ENCODE data around the gene ACP4.

Gene ACP4

GRCh38 chr19:50823389-50824042 lies 33.3 kb downstream of the ACP4 start, which contains the start of gene KLK1:
Gene KLK1, minus strand, starts transcription at chr19:50823787. Its CDS starts 39 bp downstream, at chr19:50823748.
- no peak for DNase-seq

DNA sequence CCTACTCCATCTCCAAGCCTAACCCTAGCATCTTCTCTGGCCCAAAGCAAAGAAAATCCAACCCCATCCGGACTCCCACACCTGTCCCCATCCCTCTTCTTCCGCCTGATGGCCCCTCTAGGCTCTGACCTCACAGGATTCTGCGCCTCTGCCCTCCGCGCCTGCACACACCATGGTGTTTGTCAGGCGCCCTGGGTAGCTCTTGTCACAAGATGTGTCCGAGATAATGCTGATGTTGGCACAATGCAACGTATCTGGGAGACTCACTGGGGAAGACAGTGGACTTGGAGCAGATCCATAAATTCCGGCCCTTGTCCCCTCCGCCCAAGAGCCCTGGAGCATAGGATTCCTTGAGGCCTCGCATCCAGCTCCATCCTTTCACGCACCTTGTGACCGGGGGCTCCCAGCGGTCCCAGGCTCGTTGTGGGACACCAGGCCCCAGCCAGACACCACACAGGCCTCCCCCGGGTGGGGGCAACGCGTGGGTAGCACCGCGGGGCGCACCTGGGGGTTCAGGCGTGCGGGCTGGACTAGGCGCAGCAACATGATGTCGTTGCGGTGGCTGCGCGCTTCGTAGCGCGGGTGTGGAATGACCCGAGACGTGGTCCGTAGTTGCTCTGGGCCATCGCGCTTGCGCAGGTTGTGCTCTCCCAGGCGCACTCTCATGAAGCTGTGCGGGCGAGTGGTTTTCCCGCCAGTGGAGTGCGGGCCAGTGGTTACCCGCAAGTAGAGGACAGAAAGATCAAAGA lies 36.5 kb downstream of the ACP4 start:
- no peak for DNase-seq

DNA sequence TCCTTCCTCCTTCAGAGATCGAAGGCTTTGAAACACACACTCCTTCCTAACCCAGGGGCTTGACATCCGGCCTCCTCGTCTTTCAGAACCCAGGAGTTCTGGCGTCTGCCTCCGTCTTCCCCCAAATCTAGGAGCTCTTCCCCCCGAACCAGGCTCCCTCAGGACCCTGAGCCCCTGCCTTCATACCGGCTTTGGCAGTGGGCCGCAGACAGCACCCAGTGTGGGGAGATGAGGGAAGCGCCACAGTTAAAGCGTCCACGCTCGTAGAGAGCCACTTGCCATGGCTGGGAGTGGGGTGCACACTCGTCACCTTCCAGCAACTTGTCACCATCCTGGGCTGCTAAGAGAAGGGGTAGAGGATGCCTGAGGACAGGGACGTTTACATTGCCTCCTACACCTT lies 37.3 kb downstream of the ACP4 start:
- no peak for DNase-seq

DNA sequence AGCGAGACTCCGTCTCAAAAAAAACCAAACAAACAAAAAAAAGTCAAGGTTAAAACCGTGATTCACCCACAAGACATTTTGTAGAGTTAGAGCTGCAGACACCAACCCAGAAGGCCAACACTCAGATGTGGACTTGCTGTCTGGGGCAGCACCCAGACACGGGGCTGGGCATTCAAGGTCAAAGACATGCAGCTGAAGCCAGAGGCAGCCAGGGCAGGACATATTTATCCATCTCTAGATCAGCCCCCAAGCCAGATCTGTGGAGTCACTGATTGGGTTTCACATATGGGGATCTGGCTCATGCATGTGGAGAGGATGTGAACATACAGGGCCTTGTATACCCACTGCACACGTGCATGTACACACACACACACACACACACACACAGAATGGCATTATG lies 39.6 kb downstream of the ACP4 start:
- DNase-seq, result no peak

DNA sequence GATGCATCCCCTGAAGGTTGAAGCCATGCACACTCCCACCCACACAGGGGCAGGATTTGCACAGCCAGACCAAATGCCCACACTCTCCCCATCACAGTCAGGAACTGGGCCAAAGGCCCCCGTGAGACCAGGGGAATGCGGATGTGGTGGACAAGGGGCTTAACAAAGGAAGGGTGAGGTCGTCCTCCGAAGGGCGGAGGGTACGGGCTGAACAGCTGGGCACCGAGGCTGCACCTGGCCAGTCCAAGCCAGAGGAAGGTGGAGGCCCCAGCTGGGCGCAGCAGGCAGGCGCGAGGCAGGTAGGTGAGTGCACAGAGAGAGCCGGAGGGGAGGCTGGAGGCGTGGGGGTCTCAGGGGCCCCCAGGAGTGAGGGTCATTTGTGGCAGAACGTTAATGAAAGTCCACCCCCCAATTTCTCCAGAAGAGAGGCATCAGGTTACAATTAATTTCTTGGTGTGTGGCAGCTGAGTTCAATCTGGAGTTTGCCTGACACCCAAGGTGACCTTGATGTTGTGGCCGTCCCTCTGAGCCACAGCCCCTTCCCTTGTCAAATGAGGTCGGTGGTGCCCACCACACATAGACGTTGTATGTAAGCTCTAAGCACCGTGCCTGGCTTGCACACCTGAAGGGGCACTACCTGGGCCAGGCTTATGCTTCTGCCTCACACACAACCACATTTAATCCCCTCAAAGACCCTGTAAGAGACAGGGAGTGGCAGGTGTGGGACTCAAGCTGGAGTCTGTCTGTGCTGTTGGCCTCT lies 40.2 kb downstream of the ACP4 start:
- DNase-seq, result no peak

DNA sequence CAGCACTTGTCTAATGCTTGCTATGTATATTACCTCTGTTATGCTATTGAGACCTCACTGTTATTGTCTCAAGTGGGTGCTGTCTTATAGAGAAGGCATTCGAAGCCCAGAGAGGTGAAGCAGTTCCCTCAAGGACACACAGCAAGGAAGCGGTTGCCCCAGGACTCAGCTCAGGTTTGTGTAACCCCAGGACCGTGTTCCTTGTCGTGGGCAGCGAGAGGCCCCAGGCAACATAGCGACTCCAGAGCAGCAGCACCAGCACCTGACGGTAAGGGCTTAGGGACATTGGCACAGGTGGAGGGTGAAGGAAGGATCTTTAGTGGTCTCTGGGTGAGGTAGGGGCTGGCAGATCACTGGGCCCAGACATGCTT lies 40.8 kb downstream of the ACP4 start:
- DNase-seq, result no peak

DNA sequence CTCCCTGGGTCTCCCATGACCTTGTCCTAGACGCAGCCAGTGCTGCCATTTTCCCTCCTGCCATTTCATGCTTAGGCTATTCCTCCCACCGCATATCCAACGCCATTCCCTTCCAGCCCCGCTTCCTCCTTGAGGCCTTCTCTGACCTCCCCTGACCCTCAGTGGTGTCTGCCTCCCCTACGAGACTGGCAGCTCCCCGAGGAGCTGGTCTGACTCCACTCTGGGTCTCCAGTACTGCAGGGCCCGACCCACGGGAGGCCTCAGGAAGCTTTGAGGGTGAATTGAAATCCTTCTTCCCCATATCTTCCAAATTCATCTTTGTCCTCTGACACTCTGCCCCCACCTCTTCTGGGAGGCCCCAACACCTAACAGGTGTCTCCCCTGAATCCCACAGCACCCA lies 42.5 kb downstream of the ACP4 start:
- DNase-seq, result no peak

GRCh38 chr19:50833117-50833801 lies 43.0 kb downstream of the ACP4 start, which contains the start of gene KLK15:
Gene KLK15, minus strand, starts transcription at chr19:50833574. Its CDS starts 2,082 bp downstream, at chr19:50831492.
- DNase-seq, result no peak

GRCh38 chr19:50833802-50834167 lies 43.6 kb downstream of the ACP4 start:
- DNase-seq, result no peak

- no peak for DNase-seq
These were observed 45.0 kb downstream of the ACP4 start for GRCh38 chr19:50835103-50835784.

- DNase-seq, result peak; percentile 53 to 68
These were observed 45.7 kb downstream of the ACP4 start for GRCh38 chr19:50835785-50836542.

DNA sequence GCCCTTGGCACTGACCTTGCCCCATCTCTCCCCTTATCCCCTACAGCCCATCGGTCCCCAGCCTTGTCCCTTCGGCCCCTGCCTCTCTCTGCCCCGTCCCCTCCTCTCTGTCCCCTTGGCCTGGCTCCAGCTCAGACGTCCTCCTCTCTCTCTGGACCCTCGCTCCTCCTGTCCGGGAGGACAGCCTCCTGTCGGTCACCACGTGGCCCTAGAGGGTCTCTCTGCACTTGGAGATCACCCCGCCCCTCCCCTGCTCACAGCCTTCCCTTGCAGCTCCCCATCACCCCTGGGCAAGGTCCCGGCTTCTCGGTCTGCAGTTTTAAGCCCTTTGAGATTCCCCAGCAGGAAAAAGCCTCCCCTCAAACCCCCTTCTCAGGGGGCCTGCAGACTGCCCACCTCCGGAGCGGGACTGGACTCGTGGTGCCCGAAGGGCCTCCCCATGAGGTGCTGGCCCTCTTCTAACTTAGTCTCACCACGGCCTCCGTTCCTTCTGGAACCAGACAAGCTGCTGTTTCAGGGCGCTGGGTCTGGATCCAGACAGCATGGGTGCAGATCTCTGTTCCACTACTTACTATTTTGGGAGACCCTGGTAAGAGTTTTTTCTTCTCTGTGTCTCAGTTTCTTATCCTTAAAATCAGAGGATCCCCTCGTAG lies 46.5 kb downstream of the ACP4 start:
- DNase-seq, result no peak

DNA sequence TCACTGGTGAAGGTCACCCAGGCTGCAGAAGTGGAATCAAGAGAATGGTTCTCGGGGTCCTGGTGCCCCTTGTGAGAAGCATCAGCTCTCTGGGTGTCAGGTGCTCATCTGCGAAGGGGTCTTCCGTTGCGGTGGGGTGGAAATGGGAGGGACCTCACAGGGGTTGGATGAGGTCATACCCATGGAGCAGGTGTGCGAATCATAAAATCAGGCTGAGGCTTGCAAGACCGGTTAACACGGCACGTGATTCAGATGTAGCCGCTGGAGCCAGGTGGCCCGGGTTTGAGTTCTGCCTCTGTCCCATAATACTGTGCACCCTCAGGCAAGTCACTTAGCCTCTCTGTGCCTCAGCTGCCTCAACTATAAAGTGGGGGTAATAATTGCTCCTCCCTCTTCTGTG lies 47.1 kb downstream of the ACP4 start:
- DNase-seq, result no peak

GRCh38 chr19:50838239-50838638 lies 48.0 kb downstream of the ACP4 start:
- no peak for DNase-seq

GRCh38 chr19:50839712-50840655 lies 49.8 kb downstream of the ACP4 start:
- no peak for DNase-seq

DNA sequence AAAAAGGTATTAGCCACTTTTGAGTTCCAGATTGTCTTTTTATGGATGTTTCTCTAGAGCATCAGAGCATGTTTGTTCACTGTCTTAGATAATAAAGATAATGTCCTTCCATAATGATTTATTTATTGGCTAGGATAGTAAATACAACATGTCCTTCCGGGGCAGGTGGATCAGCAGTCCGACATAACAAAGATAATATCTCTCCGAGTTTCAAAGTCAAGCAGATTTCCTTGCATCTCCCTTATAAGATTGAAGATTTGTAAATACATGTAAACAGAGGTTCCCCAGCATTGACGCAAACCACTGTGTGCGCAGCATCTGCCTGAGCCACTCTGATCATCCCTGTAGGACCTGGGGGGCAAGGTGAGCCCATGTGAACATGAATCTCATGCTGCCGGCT lies 51.9 kb downstream of the ACP4 start:
- no peak for DNase-seq

- DNase-seq, result no peak
These were observed 53.0 kb downstream of the ACP4 start for GRCh38 chr19:50843205-50843604.

GRCh38 chr19:50843701-50844221 lies 53.5 kb downstream of the ACP4 start:
- no peak for DNase-seq

GRCh38 chr19:50844296-50844935 lies 54.2 kb downstream of the ACP4 start:
- DNase-seq, result no peak

All from inflammatory macrophage (primary cell).